Measurements from ENCODE around the gene DZIP1L.

Gene DZIP1L

GRCh38 chr3:138043266-138044029, 72.0 kb downstream of the DZIP1L start:
- DNase-seq (ENCODE audit: low read depth) = no peak
- TF ChIP-seq MAX (IDR thresholded peaks at IDR 0.05; ENCODE audit: low read depth, low read length) = no peak
- no peak for TF ChIP-seq CTCF (IDR thresholded peaks at IDR 0.05; ENCODE audit: low read depth, low read length)
- TF ChIP-seq MYC (IDR thresholded peaks at IDR 0.05; ENCODE audit: low read depth, low read length) = no peak
- TF ChIP-seq POLR2A (IDR thresholded peaks at IDR 0.05; ENCODE audit: extremely low read depth, insufficient read length) = no peak
- H3K4me3 ChIP-seq (ENCODE audit: low read depth, low read length) = no peak overlapping the region

- TF ChIP-seq MAX (IDR thresholded peaks at IDR 0.05; ENCODE audit: low read depth, low read length) (no peak), POLR2A (IDR thresholded peaks at IDR 0.05; ENCODE audit: extremely low read depth, insufficient read length) (no peak), MYC (IDR thresholded peaks at IDR 0.05; ENCODE audit: low read depth, low read length) (no peak), CTCF (IDR thresholded peaks at IDR 0.05; ENCODE audit: low read depth, low read length) (no peak)
- DNase-seq (ENCODE audit: low read depth) = no peak
- no peak overlapping the region for H3K4me3 ChIP-seq (ENCODE audit: low read depth, low read length)
These were observed 73.4 kb downstream of the DZIP1L start for GRCh38 chr3:138042043-138042442.

GRCh38 chr3:138038725-138039462, 76.5 kb downstream of the DZIP1L start:
- TF ChIP-seq POLR2A (IDR thresholded peaks at IDR 0.05; ENCODE audit: extremely low read depth, insufficient read length) (no peak), MYC (IDR thresholded peaks at IDR 0.05; ENCODE audit: low read depth, low read length) (no peak), CTCF (IDR thresholded peaks at IDR 0.05; ENCODE audit: low read depth, low read length) (no peak), MAX (IDR thresholded peaks at IDR 0.05; ENCODE audit: low read depth, low read length) (no peak)
- DNase-seq (ENCODE audit: low read depth) = no peak
- no peak overlapping the region for H3K4me3 ChIP-seq (ENCODE audit: low read depth, low read length)

- no peak for TF ChIP-seq POLR2A (IDR thresholded peaks at IDR 0.05; ENCODE audit: extremely low read depth, insufficient read length)
- no peak for TF ChIP-seq MYC (IDR thresholded peaks at IDR 0.05; ENCODE audit: low read depth, low read length)
- no peak for TF ChIP-seq MAX (IDR thresholded peaks at IDR 0.05; ENCODE audit: low read depth, low read length)
- TF ChIP-seq CTCF (IDR thresholded peaks at IDR 0.05; ENCODE audit: low read depth, low read length) = no peak
- no peak overlapping the region for H3K4me3 ChIP-seq (ENCODE audit: low read depth, low read length)
- peak; percentile 5 for DNase-seq (ENCODE audit: low read depth)
These were observed 78.8 kb downstream of the DZIP1L start for GRCh38 chr3:138036572-138036971.

GRCh38 chr3:138034918-138035317, 80.5 kb downstream of the DZIP1L start:
- no peak overlapping the region for H3K4me3 ChIP-seq (ENCODE audit: low read depth, low read length)
- TF ChIP-seq POLR2A (IDR thresholded peaks at IDR 0.05; ENCODE audit: extremely low read depth, insufficient read length) (no peak), CTCF (IDR thresholded peaks at IDR 0.05; ENCODE audit: low read depth, low read length) (no peak), MYC (IDR thresholded peaks at IDR 0.05; ENCODE audit: low read depth, low read length) (no peak), MAX (IDR thresholded peaks at IDR 0.05; ENCODE audit: low read depth, low read length) (no peak)
- no peak for DNase-seq (ENCODE audit: low read depth)
